GM10248 (cell line): ENCODE measurements around the gene BHLHE23.

ENCODE experiments used
- CTCF ChIA-PET: fragments of 300-600 bp; sonication (Branson Sonifier 250); formaldehyde crosslinking; extraction: SDS; loops from one replicate; lab custom pipeline; 2021; ENCODE audit warnings: antibody characterized with exemption; lab: Yijun Ruan, JAX
- POLR2A ChIA-PET: fragments of 350-650 bp; sonication (Branson Sonifier 250); formaldehyde crosslinking; extraction: SDS; loops from one replicate; lab custom pipeline; 2020; ENCODE audit warnings: antibody characterized with exemption; lab: Yijun Ruan, JAX
- DNase-seq: peaks from one replicate; pipeline ENCODE4 v3.0.0; 2012; ENCODE audit errors: extremely low spot score
- TF ChIP-seq, protein P1 (sequence below): IDR thresholded peaks from 2 replicates; pipeline ENCODE4 v1.5.1; 2012; ENCODE audit warnings: mild to moderate bottlenecking, low read depth; ENCODE audit errors: extremely low read depth, missing control alignments, control extremely low read depth

The BHLHE23 gene

DNA sequence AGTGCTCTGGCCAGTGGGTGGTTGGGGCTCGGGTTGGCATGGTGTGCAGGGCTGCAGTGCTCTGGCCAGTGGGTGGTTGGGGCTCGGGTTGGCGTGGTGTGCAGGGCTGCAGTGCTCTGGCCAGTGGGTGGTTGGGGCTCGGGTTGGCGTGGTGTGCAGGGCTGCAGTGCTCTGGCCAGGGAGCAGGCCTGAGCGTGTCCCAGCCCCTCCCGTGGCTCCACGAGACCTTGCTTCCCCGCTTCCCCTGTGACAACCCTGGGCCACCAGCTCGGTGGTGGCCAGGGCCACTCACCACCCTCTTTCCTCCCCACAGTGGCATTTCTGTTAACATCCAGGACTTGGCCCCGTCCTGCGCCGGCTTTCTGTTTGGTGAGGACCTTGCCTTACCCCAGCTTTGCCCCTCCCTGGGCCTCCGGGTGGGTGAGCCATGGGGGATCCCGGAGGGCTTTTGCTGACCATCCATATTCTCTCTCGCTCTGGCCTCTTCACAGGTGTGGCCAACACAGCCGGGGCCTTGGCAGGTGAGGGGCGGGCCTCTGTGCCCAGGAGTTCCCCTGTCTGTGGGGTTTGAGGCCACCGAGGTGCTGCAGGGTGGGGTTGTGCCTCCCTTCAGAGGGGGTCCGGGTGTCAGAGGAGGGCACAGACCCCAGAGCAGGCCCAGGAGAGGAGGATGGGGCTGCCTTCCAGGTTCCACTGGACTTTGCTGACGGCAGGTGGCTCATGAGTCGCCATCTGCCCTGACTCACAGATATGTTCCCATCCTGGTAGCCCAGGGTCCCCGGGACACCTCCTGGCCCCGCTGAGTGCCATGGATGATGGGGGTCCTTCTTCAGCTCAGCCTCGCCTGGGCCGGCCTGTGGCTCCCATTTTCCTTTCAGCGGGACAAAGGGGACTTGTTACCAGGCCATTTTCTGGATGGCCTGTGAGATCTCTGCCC, 40.3 kb downstream of the BHLHE23 start:
- TF ChIP-seq, protein P1, sequence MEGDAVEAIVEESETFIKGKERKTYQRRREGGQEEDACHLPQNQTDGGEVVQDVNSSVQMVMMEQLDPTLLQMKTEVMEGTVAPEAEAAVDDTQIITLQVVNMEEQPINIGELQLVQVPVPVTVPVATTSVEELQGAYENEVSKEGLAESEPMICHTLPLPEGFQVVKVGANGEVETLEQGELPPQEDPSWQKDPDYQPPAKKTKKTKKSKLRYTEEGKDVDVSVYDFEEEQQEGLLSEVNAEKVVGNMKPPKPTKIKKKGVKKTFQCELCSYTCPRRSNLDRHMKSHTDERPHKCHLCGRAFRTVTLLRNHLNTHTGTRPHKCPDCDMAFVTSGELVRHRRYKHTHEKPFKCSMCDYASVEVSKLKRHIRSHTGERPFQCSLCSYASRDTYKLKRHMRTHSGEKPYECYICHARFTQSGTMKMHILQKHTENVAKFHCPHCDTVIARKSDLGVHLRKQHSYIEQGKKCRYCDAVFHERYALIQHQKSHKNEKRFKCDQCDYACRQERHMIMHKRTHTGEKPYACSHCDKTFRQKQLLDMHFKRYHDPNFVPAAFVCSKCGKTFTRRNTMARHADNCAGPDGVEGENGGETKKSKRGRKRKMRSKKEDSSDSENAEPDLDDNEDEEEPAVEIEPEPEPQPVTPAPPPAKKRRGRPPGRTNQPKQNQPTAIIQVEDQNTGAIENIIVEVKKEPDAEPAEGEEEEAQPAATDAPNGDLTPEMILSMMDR = no peak
- POLR2A ChIA-PET = no interaction called here
- DNase-seq = no peak
- CTCF ChIA-PET = interaction anchor here (1.0 to 2.9 kb wide), 4 partner anchors 7 to 43 kb away, joined by 3 to 9 read pairs (median 6); no protein-coding TSS in a partner anchor

DNA sequence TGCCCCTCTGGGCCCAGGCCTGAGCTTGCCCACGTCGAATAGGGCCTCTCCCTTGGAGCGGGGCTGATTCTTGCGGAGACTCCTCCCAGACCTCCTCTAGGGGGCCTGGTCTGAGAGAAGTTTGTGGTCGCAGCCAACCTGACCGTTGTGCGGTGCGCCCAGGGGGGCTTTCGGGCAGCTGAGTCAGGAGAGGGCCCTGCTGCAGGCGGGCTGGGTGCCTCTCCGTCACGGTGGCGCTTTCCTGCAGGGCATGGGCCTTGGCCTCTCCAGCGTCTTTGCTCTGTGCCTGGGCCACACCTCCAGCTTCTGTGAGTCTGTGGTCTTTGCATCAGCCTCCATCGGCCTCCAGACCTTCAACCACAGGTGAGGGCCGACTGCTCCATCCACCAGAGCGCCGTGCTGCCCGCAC, 41.4 kb downstream of the BHLHE23 start:
- DNase-seq = no peak

DNA sequence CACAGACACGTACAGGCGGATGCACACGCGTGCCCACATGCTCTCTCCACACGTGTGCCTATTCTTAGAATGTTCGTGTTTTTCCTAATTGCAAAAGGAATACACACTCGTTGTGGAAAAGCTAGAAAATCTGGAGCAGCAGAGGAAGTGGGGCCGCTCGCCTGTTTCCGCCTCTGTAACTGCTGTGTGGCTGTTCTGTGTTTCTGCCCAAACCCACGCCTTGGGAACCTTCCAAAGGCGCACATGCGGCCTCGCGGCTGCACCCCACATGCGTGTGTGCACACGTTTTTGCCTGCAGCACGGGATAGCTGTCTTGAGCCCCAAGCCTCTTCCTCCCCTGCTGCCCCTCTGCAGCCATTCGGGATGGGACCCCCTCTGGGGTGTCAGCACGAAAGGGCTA, 42.1 kb downstream of the BHLHE23 start:
- CTCF ChIA-PET = interaction anchor here (1.3 to 3.3 kb wide), 5 partner anchors 8 to 44 kb away, joined by 3 to 18 read pairs (median 8); no protein-coding TSS in a partner anchor
- DNase-seq = no peak
- POLR2A ChIA-PET = no interaction called here
- TF ChIP-seq, protein P1 = no peak

More for the DNA sequence above, 41.4 kb downstream of the BHLHE23 start:
- TF ChIP-seq, protein P1 = no peak
- ChIA-PET POLR2A (no interaction called here), CTCF (interaction anchor here (1.6 to 2.9 kb wide), 3 partner anchors 11 to 44 kb away, joined by 6 to 9 read pairs (median 8); no protein-coding TSS in a partner anchor)

DNA sequence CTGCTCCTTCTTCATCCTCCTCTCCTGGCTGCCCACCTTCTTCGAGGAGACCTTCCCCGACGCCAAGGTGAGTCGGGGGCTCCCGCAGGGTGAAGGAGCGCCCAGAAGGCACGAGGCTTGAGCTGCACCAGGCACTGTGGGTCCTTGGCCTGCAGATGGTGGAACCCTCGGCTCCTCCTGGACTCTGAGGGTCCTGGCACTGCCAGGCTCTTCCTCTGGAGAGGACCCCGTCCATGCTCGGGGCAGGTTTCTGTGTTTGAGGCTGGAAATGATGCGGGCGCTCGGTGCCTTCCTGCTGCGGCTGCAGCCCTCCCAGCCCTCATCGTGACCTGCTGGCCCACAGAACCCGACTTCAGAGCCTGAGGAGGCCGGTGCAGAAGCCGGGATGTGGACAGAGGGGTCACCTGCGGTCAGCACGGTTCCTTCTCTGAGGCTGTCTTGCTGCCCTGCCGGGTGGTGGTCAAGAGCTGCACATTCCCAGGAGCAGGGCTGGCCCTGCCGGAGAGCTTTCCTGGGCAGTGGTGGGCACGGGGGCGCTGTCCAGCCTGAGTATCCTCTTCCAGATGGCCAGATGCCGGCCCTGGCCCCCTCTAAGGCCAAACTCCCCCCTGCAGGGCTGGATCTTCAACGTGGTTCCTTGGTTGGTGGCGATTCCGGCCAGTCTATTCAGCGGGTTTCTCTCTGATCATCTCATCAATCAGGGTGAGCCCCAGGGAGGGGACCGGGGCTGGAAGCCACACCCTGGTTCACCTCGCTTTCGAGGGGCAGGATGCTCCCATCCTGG, 43.0 kb downstream of the BHLHE23 start:
- POLR2A ChIA-PET = interaction anchor here (0.5 kb wide), 1 partner anchor 110 kb away, joined by 3 read pairs; no protein-coding TSS in a partner anchor
- TF ChIP-seq, protein P1 = no peak
- DNase-seq = no peak
- CTCF ChIA-PET = interaction anchor here (0.9 to 3.3 kb wide), 6 partner anchors 9 to 65 kb away, joined by 3 to 18 read pairs (median 4); no protein-coding TSS in a partner anchor

GRCh38 chr20:62962891-62963613, 43.7 kb downstream of the BHLHE23 start:
- DNase-seq = no peak
- TF ChIP-seq, protein P1 = no peak
- POLR2A ChIA-PET = no interaction called here
- CTCF ChIA-PET = interaction anchor here (0.9 to 3.3 kb wide), 2 partner anchors 10 to 14 kb away, joined by 3 to 18 read pairs; no protein-coding TSS in a partner anchor
